ENCODE measurements around the gene PPP2R5E.

GRCh38 chr14:63457498-63457897 lies 85.7 kb downstream of the PPP2R5E start:
- TF ChIP-seq CTCF (IDR thresholded peaks at IDR 0.05) (no peak), POLR2A (IDR thresholded peaks at IDR 0.05) (no peak)
